SK-N-SH (cell line): ENCODE measurements around the gene TERB2. TPM values are rescaled to one million over a fixed set of nuclear protein-coding genes. Genes with fewer than 3 reads are reported as not detected.
"Not testable (repeated sequence)": the region's sequence is repeated elsewhere in the genome, so short reads cannot be mapped to it uniquely, and the experiment has no call there.

Experiments
- CTCF ChIA-PET: fragments of 300-600, 350-600 bp; formaldehyde crosslinking; extraction: SDS; loops from one replicate; lab custom pipeline; 2021; lab: Yijun Ruan, JAX
- POLR2A ChIA-PET: fragments of 350-600 bp; sonication (Branson Sonifier 250); formaldehyde crosslinking; extraction: SDS; loops from one replicate; lab custom pipeline; 2020; ENCODE audit warnings: antibody characterized with exemption, inconsistent platforms; lab: Yijun Ruan, JAX
- DNase-seq: peaks from one replicate; pipeline ENCODE4 v3.0.0; 2012
- H2AFZ ChIP-seq: fragments of 200-600 bp; sonication (generic); 2 replicates; pipeline ENCODE4 v1.8.1; 2016; ENCODE audit warnings: antibody characterized with exemption, mild to moderate bottlenecking, low read depth
- H3F3A ChIP-seq: fragments of 200-600 bp; sonication (generic); replicated peaks from 2 replicates; pipeline ENCODE3; 2016; ENCODE audit warnings: antibody characterized with exemption, mild to moderate bottlenecking; ENCODE audit not compliant: insufficient read depth
- H3K27ac ChIP-seq, 2 experiments: fragments of 200-500 bp in 1 of 2; fragments of 200-600 bp in 1 of 2; sonication (Bioruptor generic) in 1 of 2; sonication (generic), shearing (Covaris generic) in 1 of 2; 2 replicates each; pipeline versions ENCODE4 v1.5.1 to v1.6.1; 2014 to 2016; ENCODE audit warnings: low read depth in 2 of 2, inconsistent platforms in 1 of 2, low read length in 1 of 2, mild to moderate bottlenecking in 1 of 2, mixed read lengths in 1 of 2
- H3K27me3 ChIP-seq: fragments of 200-600 bp; sonication (generic), shearing (Covaris generic); 2 replicates; pipeline ENCODE4 v1.6.1; 2016; ENCODE audit warnings: mixed run types; ENCODE audit not compliant: insufficient read depth
- H3K36me3 ChIP-seq, 2 experiments: fragments of 200-500 bp in 1 of 2; fragments of 200-600 bp in 1 of 2; sonication (Bioruptor generic) in 1 of 2; sonication (generic) in 1 of 2; replicated peaks in 1 of 2; 2 replicates each; pipeline versions ENCODE3 to v1.5.1; 2014 to 2016; ENCODE audit warnings: low read length in 1 of 2, mild to moderate bottlenecking in 1 of 2; ENCODE audit not compliant: insufficient read depth in 2 of 2, control insufficient read depth in 1 of 2
- H3K4me1 ChIP-seq, 2 experiments: fragments of 200-500 bp in 1 of 2; fragments of 200-600 bp in 1 of 2; sonication (Bioruptor generic) in 1 of 2; sonication (generic), shearing (Covaris generic) in 1 of 2; 2 replicates each; pipeline versions ENCODE4 v1.5.1 to v1.6.1; 2014 to 2016; ENCODE audit warnings: low read depth in 1 of 2, low read length in 1 of 2, mixed run types in 1 of 2; ENCODE audit not compliant: insufficient read depth in 2 of 2, control insufficient read depth in 1 of 2
- H3K4me2 ChIP-seq: fragments of 200-600 bp; sonication (generic), shearing (Covaris generic); 2 replicates; pipeline ENCODE4 v1.6.1; 2017; ENCODE audit warnings: mixed run types
- H3K4me3 ChIP-seq, 2 experiments: fragments of 200-500 bp in 1 of 2; fragments of 200-600 bp in 1 of 2; sonication (Bioruptor generic) in 1 of 2; sonication (generic), shearing (Covaris generic) in 1 of 2; 2 replicates each; pipeline versions ENCODE4 v1.5.1 to v1.8.1; 2014 to 2016; ENCODE audit warnings: low read depth in 2 of 2, inconsistent platforms in 1 of 2, low read length in 1 of 2, mild to moderate bottlenecking in 1 of 2, mixed read lengths in 1 of 2, moderate library complexity in 1 of 2
- H3K79me2 ChIP-seq: fragments of 200-600 bp; sonication (generic); 2 replicates; pipeline ENCODE4 v1.8.1; 2017; ENCODE audit warnings: mild to moderate bottlenecking; ENCODE audit not compliant: insufficient read depth
- H3K9ac ChIP-seq: fragments of 200-600 bp; sonication (generic); 2 replicates; pipeline ENCODE4 v1.6.1; 2017; ENCODE audit warnings: mixed run types
- H3K9me2 ChIP-seq: fragments of 200-600 bp; sonication (generic); 2 replicates; pipeline ENCODE4 v1.6.1; 2017; ENCODE audit warnings: mixed run types
- H3K9me3 ChIP-seq: fragments of 200-600 bp; sonication (generic); 2 replicates; pipeline ENCODE4 v1.6.1; 2017; ENCODE audit warnings: mixed run types, mild to moderate bottlenecking, moderate library complexity
- H4K20me1 ChIP-seq: fragments of 200-600 bp; sonication (generic); 2 replicates; pipeline ENCODE4 v1.6.1; 2017; ENCODE audit warnings: mild to moderate bottlenecking, mixed run types; ENCODE audit not compliant: insufficient read depth
- FOXJ3 ChIP-seq: sonication (generic); formaldehyde crosslinking; IDR thresholded peaks from 2 replicates; pipeline ENCODE4 v1.5.1; 2020; ENCODE audit warnings: mild to moderate bottlenecking, missing genetic modification reagents
- GABPA ChIP-seq: IDR thresholded peaks from 2 replicates; pipeline ENCODE4 v1.4.0; 2012; ENCODE audit warnings: low read depth, mild to moderate bottlenecking
- POLR2AphosphoS5 ChIP-seq: IDR thresholded peaks from 2 replicates; pipeline ENCODE4 v1.6.1; 2012; ENCODE audit warnings: low read depth, low read length
- RCOR1 ChIP-seq: fragments of 150-350 bp; IDR thresholded peaks from 2 replicates; pipeline ENCODE4 v1.6.1; 2017; ENCODE audit warnings: antibody characterized with exemption, low read length
- RFX5 ChIP-seq: IDR thresholded peaks from 2 replicates; pipeline ENCODE4 v1.6.1; 2012; ENCODE audit warnings: mild to moderate bottlenecking, improper control_type of control experiment, low read length
- SMC3 ChIP-seq: IDR thresholded peaks from 2 replicates; pipeline ENCODE4 v1.6.1; 2012; ENCODE audit warnings: low read depth, low read length, improper control_type of control experiment
- TEAD4 ChIP-seq: IDR thresholded peaks from 2 replicates; pipeline ENCODE4 v1.4.0; 2012; ENCODE audit warnings: mild to moderate bottlenecking, borderline replicate concordance; ENCODE audit not compliant: insufficient read depth
- WGBS: methylation state at CpG from one replicate; pipeline ENCODE4 v1.1.6; 2017; ENCODE audit warnings: low lambda C conversion rate; 5-methylcytosine and 5-hydroxymethylcytosine counted together
- polyA plus RNA-seq, 3 experiments: library from polyadenylated mRNA; depleted of rRNA; stranded (reverse); fragments of >200 nt; gene quantifications; 2 replicates each; pipeline ENCODE4 v1.2.3, GENCODE V29; 2012

TERB2 gene
- polyA plus RNA-seq, 1 of the 3 experiments (the other 2 are of a cell fraction): not detected

GRCh38 chr15:44988184-44988869 is 31.8 kb downstream of the TERB2 start:
- H3K4me2 ChIP-seq, H3F3A ChIP-seq, H3K27ac ChIP-seq, DNase-seq, CTCF ChIA-PET, H2AFZ ChIP-seq, POLR2A ChIA-PET, H3K9me2 ChIP-seq, H3K4me1 ChIP-seq, H3K4me3 ChIP-seq, H3K27me3 ChIP-seq, H3K79me2 ChIP-seq, H4K20me1 ChIP-seq, H3K9ac ChIP-seq, H3K9me3 ChIP-seq, H3K36me3 ChIP-seq: not testable (repeated sequence)
- 71% methylated on average over 3 of the region's 3 CpGs for WGBS

GRCh38 chr15:44988870-44989219 is 32.4 kb downstream of the TERB2 start:
- H3K27ac ChIP-seq, H3K4me2 ChIP-seq, H4K20me1 ChIP-seq, H3F3A ChIP-seq, POLR2A ChIA-PET, H3K4me3 ChIP-seq, H3K9ac ChIP-seq, H3K9me3 ChIP-seq, H3K4me1 ChIP-seq, H3K79me2 ChIP-seq, H3K36me3 ChIP-seq, CTCF ChIA-PET, H3K27me3 ChIP-seq, H3K9me2 ChIP-seq, DNase-seq, H2AFZ ChIP-seq: not testable (repeated sequence)
- WGBS: 90% methylated on average over 1 of the region's 5 CpGs

GRCh38 chr15:44997632-44998031 is 41.1 kb downstream of the TERB2 start:
- H3K9me2 ChIP-seq, DNase-seq, H3K4me1 ChIP-seq, POLR2A ChIA-PET, H3K9ac ChIP-seq, H3K27ac ChIP-seq, H3K4me2 ChIP-seq, H4K20me1 ChIP-seq, H3K9me3 ChIP-seq, H3F3A ChIP-seq, H3K79me2 ChIP-seq, H3K27me3 ChIP-seq, H3K36me3 ChIP-seq, H3K4me3 ChIP-seq, H2AFZ ChIP-seq: not testable (repeated sequence)
- 52% methylated on average over 3 of the region's 3 CpGs for WGBS
- CTCF ChIA-PET: interaction anchor here (0.7 kb wide), 1 partner anchor 131 kb away, joined by 3 read pairs; no protein-coding TSS in a partner anchor

- Histone ChIP-seq H3K9me2 (no peaks in the 10 kb centered on the region), H3K9ac (no peak overlapping the region), H3F3A (no peaks in the 10 kb centered on the region), H3K4me1 (no peaks in the 10 kb centered on the region), H4K20me1 (no peaks in the 10 kb centered on the region), H3K4me2 (no peak overlapping the region), H3K36me3 (no peaks in the 10 kb centered on the region), H2AFZ (no peak overlapping the region), H3K79me2 (no peaks in the 10 kb centered on the region), H3K27ac (no peak overlapping the region), H3K27me3 (no peaks in the 10 kb centered on the region), H3K4me3 (no peak overlapping the region), H3K9me3 (no peaks in the 10 kb centered on the region)
- CTCF ChIA-PET: no interaction called here
- TF ChIP-seq RFX5 (no peak), RCOR1 (no peak), TEAD4 (no peak), SMC3 (no peak), GABPA (no peak), POLR2AphosphoS5 (no peak), FOXJ3 (CRISPR knock-in tag) (no peak)
- no peak for DNase-seq
- POLR2A ChIA-PET: no interaction called here
- 30% methylated on average over 2 of the region's 2 CpGs for WGBS
These were observed 42.6 kb downstream of the TERB2 start for GRCh38 chr15:44999105-44999504.

GRCh38 chr15:45001180-45001579 is 44.7 kb downstream of the TERB2 start:
- H3K27me3 ChIP-seq, H3K79me2 ChIP-seq, H3F3A ChIP-seq, H3K9me3 ChIP-seq, CTCF ChIA-PET, H3K9ac ChIP-seq, H3K9me2 ChIP-seq, H2AFZ ChIP-seq, H3K27ac ChIP-seq, POLR2A ChIA-PET, H3K36me3 ChIP-seq, H3K4me1 ChIP-seq, DNase-seq, H3K4me3 ChIP-seq, H3K4me2 ChIP-seq, H4K20me1 ChIP-seq: not testable (repeated sequence)
- 19% methylated on average over 1 of the region's 1 CpG for WGBS
